K562 (cell line): Measurements from ENCODE around the gene MYO15A.

ENCODE experiments used
- KLF13 ChIP-seq: fragments of 450-650 bp; IDR thresholded peaks from 2 replicates; pipeline ENCODE4 v1.6.1; 2016; ENCODE audit warnings: missing genetic modification characterization, low read depth, mild to moderate bottlenecking, missing compliant biosample characterization, moderate library complexity, borderline replicate concordance
- KLF16 ChIP-seq: IDR thresholded peaks from 2 replicates; pipeline ENCODE4 v1.6.1; 2016; ENCODE audit warnings: antibody characterized with exemption
- LEF1 ChIP-seq: fragments of 450-650 bp; IDR thresholded peaks from 2 replicates; pipeline ENCODE4 v1.6.1; 2016; ENCODE audit warnings: mild to moderate bottlenecking
- MAZ ChIP-seq, 2 experiments: fragments of 450-650 bp in 1 of 2; sonication (generic) in 1 of 2; formaldehyde crosslinking; IDR thresholded peaks in 1 of 2; conservative IDR thresholded peaks in 1 of 2; 2 replicates each; pipeline versions ENCODE4 v1.4.0 to v1.5.0; 2020; ENCODE audit warnings: mild to moderate bottlenecking in 1 of 2, missing genetic modification reagents in 1 of 2
- MYC ChIP-seq, 2 experiments: fragments of 250-450 bp in 1 of 2; sonication (Bioruptor Pico) in 1 of 2; IDR thresholded peaks; 2 replicates each; pipeline versions ENCODE4 v1.5.1 to v1.6.1; 2012 to 2021; ENCODE audit warnings: low read depth in 2 of 2, borderline replicate concordance in 1 of 2, improper control_type of control experiment in 1 of 2, low read length in 1 of 2, mild to moderate bottlenecking in 1 of 2, moderate library complexity in 1 of 2
- POLR2A ChIP-seq: fragments of 450-650 bp; conservative IDR thresholded peaks from 2 replicates; pipeline ENCODE4 v1.6.1; 2016
- POLR2AphosphoS5 ChIP-seq: IDR thresholded peaks from 2 replicates; pipeline ENCODE4 v1.6.1; 2011; ENCODE audit warnings: mild to moderate bottlenecking, low read depth, low read length, moderate library complexity; ENCODE audit not compliant: control insufficient read depth, insufficient read depth
- TBL1XR1 ChIP-seq, 2 experiments: IDR thresholded peaks; 2 replicates each; pipeline ENCODE4 v1.6.1; 2012; ENCODE audit warnings: improper control_type of control experiment in 2 of 2, low read length in 2 of 2, mild to moderate bottlenecking in 1 of 2
- ZNF175 ChIP-seq: fragments of 200-800 bp; sonication (Bioruptor generic); IDR thresholded peaks from 2 replicates; pipeline ENCODE4 v1.6.1; 2016; ENCODE audit warnings: low read depth, mild to moderate bottlenecking, missing genetic modification characterization, missing compliant biosample characterization
- ZNF764 ChIP-seq: fragments of 250-450 bp; sonication (Bioruptor Pico); IDR thresholded peaks from 2 replicates; pipeline ENCODE4 v1.4.0; 2020; ENCODE audit warnings: low read depth, mild to moderate bottlenecking, moderate library complexity
- TF ChIP-seq, protein P1 (sequence below), 3 experiments: IDR thresholded peaks in 2 of 3; conservative IDR thresholded peaks in 1 of 3; 2 replicates each; pipeline ENCODE4 v1.5.1; 2011 to 2012; ENCODE audit warnings: low read length in 3 of 3, mild to moderate bottlenecking in 3 of 3, control low read depth in 2 of 3, improper control_type of control experiment in 1 of 3, inconsistent platforms in 1 of 3, low read depth in 1 of 3, mixed read lengths in 1 of 3, moderate library complexity in 1 of 3; ENCODE audit not compliant: insufficient read depth in 2 of 3
- TF ChIP-seq, protein P2 (sequence below): fragments of 450-650 bp; IDR thresholded peaks from 2 replicates; pipeline ENCODE4 v1.6.1; 2016; ENCODE audit warnings: low read depth, mild to moderate bottlenecking, moderate library complexity

DNA sequence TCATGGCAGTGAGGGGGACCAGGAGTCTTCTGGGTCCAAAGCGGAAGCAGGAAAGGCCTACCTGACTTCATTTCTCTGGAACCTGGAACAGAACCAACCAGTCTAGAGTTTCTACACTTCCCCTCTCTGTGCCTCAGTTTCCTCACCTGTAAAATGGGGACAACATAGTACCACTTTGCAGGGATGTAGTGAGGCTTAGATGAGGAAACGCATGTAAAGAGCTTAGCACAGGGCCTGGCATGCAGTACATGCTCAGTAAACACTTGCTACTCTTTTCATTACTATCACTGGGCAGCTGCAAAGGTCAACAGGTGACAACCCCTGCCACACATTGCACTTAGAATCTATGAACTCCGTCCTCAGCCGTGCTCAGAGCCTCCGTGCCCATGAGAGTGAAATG lies 24.2 kb downstream of the MYO15A start:
- TF ChIP-seq LEF1 = no peak
- no peak for TF ChIP-seq KLF16
- TF ChIP-seq ZNF175 (CRISPR knock-in tag) = no peak
- TF ChIP-seq POLR2A = no peak
- TF ChIP-seq TBL1XR1 (IDR thresholded peaks at IDR 0.05; ENCODE audit: low read length in 2 of 2) = no peak
- no peak for TF ChIP-seq ZNF764 (CRISPR knock-in tag)
- TF ChIP-seq KLF13 = no peak
- TF ChIP-seq, protein P1, sequence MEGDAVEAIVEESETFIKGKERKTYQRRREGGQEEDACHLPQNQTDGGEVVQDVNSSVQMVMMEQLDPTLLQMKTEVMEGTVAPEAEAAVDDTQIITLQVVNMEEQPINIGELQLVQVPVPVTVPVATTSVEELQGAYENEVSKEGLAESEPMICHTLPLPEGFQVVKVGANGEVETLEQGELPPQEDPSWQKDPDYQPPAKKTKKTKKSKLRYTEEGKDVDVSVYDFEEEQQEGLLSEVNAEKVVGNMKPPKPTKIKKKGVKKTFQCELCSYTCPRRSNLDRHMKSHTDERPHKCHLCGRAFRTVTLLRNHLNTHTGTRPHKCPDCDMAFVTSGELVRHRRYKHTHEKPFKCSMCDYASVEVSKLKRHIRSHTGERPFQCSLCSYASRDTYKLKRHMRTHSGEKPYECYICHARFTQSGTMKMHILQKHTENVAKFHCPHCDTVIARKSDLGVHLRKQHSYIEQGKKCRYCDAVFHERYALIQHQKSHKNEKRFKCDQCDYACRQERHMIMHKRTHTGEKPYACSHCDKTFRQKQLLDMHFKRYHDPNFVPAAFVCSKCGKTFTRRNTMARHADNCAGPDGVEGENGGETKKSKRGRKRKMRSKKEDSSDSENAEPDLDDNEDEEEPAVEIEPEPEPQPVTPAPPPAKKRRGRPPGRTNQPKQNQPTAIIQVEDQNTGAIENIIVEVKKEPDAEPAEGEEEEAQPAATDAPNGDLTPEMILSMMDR (IDR thresholded peaks at IDR 0.05 in 2 of 3, conservative IDR thresholded peaks at IDR 0.05 in 1 of 3; ENCODE audit: insufficient read depth in 2 of 3, low read depth in 1 of 3, low read length in 3 of 3) = no peak
- TF ChIP-seq POLR2AphosphoS5 = no peak
- TF ChIP-seq MYC (IDR thresholded peaks at IDR 0.05; ENCODE audit: low read depth, low read length) = no peak
- no peak for TF ChIP-seq MYC (CRISPR knock-in tag; IDR thresholded peaks at IDR 0.05; ENCODE audit: borderline replicate concordance, low read depth)
- TF ChIP-seq, protein P2, sequence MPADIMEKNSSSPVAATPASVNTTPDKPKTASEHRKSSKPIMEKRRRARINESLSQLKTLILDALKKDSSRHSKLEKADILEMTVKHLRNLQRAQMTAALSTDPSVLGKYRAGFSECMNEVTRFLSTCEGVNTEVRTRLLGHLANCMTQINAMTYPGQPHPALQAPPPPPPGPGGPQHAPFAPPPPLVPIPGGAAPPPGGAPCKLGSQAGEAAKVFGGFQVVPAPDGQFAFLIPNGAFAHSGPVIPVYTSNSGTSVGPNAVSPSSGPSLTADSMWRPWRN = no peak
- TF ChIP-seq MAZ (CRISPR knock-in tag; conservative IDR thresholded peaks at IDR 0.05 in 1 of 2, IDR thresholded peaks at IDR 0.05 in 1 of 2) = no peak
